NCI-H226 (cell line): ENCODE data around the gene AJUBA.

Source experiments
- DNase-seq: peaks from one replicate; pipeline ENCODE4 v3.0.0-alpha.2; 2015

Gene AJUBA

DNA sequence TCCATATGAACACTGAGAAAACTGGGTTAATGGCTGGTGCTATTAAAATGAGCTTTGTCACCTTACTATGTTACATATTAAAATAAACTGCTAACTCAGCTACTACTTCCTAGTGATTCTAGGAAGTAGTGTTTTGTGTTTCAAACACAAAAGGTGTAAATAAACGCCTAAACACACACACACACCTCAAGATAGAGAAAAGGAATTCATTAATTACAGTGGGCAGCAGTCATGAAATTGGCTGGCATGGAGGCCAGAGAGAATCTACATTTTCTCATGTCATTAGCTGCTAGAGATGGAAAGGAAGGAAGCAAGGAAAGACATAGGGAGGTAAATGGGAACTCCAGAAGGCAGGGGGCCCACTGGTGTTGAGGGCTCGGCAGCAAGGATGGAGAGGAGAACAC is 52.4 kb downstream of the AJUBA start:
- DNase-seq = no peak

DNA sequence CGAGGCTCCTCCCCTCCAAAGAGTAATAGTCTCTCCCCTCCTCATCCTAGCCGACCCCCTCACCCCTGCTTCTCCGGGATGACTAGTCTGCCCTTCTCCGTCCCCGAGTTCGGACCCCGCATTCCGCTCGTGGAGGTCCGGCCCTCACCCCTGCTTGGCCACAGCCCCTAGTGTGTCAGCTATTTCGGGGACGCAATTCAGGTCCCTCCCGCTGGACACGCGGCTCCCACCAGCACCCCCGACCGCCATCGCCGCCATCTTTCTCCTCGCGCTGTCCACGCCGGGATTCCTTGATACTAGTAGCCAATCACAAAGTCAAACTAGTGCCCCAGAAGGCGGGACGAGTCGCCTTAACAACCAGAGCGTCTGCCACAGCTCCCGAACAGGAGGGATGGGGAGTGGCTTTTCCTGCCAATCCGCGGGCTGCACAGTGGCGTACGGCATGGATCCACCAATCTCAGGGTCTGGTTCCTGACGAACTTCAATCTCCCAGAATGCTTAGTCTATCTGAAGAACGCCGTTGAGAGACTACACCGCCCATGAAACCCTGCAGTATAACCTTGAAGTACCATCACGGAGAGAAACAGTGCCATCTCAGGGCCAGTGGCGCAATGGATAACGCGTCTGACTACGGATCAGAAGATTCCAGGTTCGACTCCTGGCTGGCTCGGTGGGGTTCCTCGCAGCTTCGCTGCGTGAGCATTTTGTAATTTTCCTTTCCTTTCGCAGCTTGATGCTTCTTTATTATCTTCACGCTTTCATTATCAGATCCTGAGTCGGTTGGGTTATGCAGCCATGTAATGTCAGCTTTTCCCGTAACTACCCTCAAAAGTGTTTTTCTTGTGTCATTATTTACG is 53.0 kb downstream of the AJUBA start, which contains the start of gene PRMT5:
Gene PRMT5, minus strand, starts transcription at position 273 of the 857 bp plus-strand sequence. Its CDS starts 15 bp downstream, at position 258.
- DNase-seq = peak; percentile 100

DNA sequence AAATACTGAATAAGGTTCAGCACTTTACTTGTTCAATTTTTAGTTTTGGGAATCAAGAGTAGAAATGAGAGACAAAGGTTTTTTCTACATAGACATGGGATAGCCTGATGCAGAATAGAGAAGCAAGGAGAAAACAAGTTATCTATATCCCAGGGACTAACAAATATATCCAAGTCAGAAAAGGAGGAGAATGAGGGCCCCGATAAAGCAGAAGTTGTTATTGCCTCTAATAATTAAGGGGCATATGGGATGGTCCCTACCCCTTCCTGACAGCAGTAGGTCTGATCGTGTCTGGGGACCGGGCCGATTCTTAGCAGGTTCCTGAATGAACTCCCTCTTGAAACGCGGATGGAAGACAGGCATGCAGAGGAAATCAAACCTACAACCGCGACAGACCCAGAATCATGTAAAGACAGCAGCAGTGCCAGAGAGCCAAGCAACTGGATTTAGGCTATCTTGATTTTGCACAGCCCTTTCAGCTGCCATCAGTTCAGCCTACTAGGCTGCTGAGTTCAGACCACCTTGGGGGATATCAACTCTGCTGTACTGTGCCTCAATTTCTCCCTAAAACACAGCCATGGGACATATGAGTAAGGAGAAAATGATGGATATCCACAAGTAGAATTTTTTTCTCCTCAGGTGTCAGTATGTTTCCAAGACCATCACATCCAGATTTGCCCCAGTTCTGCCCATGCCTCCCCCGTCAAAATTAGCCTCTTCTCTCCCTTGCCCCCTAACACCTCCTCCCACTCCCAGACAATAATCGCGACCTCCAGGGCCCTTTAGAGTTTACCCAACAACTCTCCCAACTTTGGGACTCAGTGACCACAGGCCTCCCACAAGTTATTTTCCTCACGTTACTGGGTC is 53.9 kb downstream of the AJUBA start:
- DNase-seq = no peak

DNA sequence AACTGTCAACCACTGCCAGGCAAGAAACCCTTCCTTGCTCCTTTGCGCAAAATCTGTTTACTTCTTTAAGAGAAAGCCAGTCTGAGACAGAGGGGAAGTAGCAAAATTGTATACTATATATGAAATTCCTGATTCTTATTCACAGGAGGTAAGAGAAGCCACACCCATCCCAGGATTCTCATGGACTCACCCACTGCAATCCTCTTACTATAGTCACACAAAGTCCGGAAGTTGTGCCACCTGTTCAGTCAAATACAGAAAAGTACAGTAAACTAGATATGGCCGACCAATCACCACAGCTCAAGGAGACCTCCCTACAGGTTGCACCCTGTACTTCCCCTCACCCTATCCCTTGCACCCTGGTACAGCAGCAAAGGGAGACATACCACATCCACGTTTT is 56.0 kb downstream of the AJUBA start:
- DNase-seq = peak; percentile 59

DNA sequence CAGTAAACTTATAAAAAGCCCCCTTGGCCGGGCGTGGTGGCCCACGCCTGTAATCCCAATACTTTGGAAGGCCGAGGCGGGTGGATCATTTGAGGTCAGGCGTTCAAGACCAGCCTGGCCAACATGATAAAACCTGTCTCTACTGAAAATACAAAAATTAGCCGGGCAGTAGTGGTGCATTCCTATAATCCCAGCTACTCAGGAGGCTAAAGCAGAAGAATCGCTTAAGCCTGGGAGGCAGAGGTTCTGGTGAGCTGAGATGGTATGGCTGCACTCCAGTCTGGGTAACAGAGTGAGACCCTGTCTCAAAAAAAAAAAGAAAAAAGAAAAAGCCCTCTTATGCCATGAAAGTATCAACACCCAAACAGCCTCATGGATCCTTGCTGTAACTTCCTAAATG is 56.8 kb downstream of the AJUBA start:
- no peak for DNase-seq

DNA sequence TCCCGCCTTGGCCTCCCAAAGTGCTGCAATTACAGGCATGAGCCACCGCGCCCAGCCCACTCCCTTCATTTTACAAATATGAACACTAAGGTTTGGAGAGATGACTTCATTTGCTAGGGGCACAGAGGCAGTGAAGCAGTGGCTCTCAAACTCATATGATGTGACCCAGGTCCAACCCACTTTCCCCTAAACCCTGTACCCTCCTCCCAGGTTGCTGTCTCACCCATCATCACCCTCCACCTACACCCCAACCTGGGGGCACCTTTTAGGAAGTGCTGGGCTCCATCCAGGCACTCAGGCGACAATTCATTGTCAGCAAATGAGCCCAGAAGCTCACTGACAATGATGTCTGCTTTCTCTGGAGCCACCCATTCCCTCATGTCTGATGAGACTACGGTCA is 58.6 kb downstream of the AJUBA start:
- DNase-seq = no peak

DNA sequence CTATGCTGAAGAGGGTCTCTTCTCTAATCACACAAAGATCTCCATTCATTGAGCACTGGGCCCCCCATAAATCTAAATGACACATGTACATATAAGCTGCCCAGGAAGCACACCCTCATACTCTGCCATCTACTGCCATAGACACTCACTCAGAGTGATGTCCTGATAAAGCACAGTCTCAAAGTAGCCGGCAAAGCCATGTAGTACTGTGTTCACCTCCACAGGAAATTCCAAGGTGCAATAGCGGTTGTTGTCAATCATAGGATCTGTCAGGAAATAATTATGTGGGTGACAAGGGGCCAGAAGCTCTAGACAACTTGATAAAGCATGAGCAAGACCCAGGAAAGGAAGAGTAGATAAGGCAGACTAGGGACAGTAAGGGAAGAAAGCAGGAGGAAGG is 60.1 kb downstream of the AJUBA start:
- no peak for DNase-seq
